Stimulated activated CD8-positive, alpha-beta memory T cell treated with anti-CD3 and anti-CD28 coated beads, Interleukin-4, amount 100 ng/mL, for 4 hours (primary cell): ENCODE data around the gene KRTAP9-1.
"Not testable (repeated sequence)": the region's sequence is repeated elsewhere in the genome, so short reads cannot be mapped to it uniquely, and the experiment has no call there.

Experiments used
- DNase-seq, 2 donors: peaks; one replicate each; pipeline ENCODE4 v3.0.0-alpha.2; 2020; ENCODE audit warnings: low read depth in 2 of 2, low spot score in 1 of 2

Gene KRTAP9-1

DNA sequence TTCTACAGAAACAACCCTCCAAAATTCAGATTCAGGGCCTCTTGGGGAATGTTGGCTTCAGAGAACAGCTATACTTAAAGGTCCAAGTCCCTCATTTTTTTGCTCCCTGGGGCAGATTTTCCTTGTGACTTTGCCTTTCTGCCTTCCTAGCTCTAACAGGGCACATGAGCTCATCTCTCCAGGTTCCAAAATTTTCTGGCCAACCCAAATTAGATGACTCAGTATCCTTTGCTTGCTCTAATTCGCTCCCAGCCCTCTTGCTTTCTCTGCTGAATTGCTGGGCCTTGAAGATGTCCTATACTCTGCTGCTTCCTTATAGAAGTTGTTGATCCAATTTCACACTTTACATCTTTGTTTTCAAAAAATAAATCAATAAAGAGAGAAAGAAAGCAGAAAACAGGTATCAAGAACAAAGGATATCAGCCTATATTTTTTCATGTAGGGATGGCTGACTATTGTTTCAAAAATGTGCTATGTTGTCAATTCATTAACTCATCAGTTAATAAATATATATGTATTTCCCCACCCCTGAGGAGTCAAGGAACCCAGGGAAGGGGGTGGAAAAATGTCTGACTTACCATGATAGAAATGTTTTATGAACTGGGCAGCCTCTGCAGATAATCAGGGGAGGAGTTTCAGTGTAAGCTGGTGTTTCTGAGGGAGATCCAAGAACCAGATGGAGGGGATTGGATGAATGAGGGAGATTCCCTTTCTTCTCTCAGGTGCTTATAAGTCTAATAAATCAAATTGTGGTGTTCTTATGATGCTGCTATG, 10.7 kb upstream of the KRTAP9-1 start:
- no peak for DNase-seq

DNA sequence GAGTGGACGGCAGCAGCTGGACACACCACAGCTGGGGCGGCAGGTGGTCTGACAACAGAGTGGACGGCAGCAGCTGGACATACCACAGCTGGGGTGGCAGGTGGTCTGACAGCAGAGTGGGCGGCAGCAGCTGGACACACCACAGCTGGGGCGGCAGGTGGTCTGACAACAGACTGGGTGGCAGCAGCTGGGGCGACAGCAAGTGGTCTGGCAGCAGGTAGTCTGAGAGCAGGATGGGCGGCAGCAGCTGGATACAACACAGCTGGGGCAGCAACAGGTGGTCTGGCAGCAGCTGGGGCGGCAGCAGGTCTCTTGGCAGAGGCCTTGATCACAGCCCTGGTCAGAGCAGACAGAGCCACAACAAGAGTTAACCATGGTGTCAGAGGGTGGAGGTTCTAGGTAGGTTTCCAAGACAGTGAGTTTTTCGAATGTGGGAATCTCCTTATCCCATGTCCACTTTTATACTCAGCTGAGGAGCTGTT, 5.2 kb upstream of the KRTAP9-1 start, which contains the start of gene KRTAP4-1:
KRTAP4-1 (minus strand) TSS at position 432 of the 482 bp plus-strand sequence; CDS start at position 375, 57 bp downstream.
- DNase-seq, result no peak

DNA sequence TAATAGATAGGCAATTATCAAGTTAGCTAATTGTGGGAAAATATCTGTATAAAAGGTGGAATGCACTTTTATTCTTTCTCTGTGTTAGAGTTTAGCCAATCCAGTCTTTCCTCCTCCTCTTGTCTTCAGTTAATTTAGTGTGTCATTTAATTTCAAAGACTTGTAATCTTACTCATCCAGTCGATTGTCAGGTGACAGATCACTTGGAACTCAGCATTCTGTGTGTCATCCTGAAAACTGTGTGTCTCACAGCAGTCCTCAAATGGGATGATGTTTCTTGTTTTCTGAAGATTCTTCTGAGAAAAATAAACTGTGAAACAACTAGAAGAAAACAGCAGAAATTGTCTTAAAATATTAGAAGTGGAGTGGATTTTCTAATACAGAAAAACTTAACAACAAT, 4.7 kb upstream of the KRTAP9-1 start:
- no peak for DNase-seq

DNA sequence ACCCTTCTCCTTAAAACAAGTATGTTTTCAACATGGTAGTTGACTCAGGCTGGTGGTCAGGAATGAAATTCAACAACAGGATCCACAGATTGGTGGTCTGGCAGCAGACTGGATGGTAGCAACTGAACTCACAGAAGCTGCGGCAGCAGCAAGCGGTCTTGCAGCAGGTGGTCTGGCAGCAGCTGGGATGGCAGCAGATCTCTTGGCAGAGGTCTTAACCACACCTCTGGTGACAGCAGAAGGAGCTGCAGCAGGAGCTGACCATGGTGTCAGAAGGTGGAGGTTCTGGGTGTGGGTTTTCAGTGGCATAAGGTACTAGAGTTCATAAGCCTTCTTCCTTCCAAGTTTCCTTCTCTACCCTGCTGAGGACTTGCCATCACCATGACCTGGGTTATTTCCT, 2.8 kb upstream of the KRTAP9-1 start:
- no peak for DNase-seq

DNA sequence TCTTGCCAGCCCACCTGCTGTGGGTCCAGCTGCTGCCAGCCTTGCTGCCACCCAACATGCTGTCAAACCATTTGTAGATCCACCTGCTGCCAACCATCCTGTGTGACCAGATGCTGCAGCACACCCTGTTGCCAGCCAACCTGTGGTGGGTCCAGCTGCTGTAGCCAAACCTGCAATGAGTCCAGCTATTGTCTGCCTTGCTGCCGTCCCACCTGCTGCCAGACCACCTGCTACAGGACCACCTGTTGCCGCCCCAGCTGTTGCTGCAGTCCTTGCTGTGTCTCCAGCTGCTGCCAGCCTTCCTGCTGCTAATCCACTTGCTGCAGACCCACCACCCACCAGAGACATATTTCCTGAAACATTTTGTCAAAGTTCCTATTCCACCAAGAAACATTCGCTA, 641 bp downstream of the KRTAP9-1 start:
- DNase-seq, result no peak

DNA sequence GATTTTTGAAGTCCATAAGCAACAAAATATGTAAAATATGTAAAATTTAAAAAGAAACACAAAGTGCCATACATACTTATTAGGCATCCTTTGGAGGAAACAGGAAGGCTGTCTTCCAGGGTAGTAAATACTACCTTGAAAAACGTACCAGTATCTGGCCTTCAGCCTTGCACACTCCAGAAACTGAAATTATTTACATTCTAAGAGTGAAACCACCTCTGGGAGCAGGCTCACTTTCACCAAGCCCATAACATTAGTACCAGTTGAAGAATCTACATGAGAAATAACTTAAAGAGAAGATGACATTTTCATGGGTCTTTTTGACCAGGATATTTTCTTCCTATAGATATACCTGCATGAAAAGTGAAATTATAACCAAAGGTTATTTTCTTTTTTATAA, 6.4 kb downstream of the KRTAP9-1 start:
- DNase-seq, result no peak

DNA sequence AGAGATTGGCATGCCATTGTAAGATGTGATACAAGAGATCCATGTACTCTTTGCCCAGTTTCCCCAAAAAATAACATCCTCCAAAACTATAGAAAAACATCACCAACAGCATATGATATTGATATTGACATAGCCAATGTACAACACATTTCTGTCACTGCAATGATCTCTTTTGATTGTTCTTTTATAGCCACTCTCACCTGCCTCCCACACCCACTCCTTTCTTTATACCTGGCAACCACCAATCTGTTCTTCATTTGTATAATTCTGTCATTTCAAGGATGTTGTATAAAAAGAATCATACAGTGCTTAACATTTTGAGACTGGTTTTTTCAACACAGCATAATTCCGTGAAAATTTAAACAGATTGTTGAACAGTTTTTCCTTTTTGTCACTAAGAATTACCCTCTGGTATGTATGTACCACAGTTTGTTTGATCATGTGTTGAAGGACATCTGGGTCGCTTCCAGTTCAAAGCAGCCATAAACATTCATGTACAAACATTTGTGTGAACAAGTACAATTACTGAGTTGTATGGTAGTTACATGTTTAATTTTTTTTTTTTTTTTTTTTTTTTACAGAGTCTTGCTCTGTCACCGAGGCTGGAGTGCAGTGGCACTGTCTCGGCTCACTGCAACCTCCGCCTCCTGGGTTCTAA, 9.9 kb downstream of the KRTAP9-1 start:
- no peak for DNase-seq

DNA sequence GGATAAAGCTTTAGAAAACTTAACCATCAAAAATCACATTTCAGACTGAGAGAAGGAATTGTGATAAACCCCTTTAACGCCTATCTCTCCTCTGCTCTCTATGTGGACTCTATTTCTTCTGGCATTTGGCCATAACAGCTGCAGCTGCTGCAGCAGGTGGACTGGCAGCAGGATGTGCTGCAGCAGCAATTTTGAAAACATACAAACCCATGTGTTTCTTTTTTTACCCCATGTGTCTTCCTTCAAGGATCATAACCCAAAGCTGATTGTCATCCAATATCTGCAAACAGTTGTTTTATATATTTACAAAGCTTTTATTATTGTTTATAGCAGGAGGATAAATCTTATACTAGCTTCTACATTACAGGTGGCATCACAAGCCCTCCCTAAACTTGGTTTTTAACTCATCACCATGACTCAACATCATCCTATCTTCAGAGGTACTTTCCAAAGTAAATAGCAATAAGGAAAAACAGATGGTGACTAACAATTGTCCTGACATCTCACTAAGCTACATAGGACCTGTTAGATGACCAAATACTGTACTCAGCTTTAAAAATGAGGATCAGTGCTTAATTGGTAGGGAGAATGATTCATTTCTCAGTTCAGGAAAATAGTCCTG, 22.3 kb downstream of the KRTAP9-1 start:
- DNase-seq, result no peak

DNA sequence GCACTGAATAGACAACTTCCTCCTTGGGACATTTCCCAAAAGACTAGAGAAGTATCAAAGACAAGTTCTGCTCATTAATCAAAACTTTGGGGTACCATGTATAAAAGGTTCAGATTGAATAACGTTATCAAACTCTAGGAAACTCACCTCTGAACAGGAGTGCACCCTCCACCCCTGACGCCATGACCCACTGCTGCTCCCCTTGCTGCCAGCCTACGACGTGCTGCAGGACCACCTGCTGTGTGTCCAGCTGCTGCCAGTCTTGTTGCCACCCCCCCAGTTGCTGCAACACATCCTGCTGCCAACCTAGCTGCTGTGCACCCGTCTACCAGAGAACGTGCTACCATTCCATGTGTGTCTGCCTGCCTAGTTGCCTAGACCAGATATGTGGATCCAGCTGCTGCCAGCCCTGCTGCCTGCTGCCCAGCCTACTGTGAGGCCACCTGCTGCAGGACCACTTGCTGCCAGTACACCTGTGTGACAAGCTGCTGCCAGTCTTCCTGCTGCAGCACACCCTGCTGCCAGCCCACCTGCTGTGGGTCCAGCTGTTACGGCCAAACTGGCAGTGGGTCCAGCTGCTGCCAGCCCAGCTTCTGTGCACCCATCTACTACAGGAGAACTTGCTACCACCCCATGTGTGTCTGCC, 23.0 kb downstream of the KRTAP9-1 start:
- DNase-seq, result no peak

DNA sequence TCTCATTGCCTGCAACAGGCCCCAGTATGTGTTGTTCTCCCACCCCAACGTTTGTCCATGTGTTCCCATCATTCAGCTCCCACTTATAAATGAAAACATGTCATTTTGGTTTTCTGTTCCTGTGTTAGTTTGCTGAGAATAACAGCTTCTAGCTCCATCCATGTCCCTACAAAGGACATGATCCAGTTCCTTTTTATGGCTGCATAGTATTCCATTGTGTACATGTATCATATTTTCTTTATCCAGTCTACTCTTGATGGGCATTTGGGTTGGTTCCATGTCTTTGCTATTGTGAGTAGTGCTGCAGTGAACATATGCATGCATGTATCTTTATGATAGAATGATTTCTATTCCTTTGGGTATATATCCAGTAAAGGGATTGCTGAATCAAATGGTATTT, 26.0 kb downstream of the KRTAP9-1 start:
- DNase-seq, result no peak

DNA sequence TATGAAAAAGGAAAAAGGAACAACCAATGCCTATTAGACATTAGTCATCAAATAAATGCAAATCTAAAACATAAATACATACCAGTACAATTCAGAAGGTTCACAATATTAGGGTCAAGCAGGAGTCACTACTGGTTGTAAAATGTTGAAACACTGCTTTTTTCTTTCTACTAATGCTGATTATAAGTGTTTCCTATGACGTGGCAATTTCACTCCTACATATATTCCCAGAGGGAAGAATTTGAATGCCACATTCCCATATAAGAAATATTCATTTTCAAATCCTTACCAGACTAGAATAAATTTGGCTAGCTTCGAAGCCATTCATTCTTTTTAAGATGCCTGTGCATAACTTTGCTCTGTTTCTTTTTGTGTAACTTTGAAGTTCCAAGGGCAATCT, 34.1 kb downstream of the KRTAP9-1 start:
- no peak for DNase-seq

DNA sequence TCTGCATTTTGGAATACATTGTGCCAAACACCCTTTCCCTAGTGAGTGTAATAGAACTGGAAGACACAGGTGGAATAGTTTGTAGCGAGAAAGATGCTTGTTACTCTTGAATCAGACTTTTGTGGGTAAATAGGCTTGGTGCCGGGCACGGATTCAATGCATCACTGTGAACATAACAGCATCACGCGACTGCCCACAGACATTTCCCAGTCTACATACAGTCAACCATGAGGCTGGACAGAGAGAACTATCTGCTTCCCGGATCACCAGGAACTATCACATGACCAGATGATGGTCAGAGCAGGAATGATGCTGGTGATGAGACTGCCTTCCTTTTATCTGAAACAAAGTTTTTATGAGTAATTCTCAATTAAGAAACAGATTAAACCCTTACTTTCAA, 36.4 kb downstream of the KRTAP9-1 start:
- no peak for DNase-seq

DNA sequence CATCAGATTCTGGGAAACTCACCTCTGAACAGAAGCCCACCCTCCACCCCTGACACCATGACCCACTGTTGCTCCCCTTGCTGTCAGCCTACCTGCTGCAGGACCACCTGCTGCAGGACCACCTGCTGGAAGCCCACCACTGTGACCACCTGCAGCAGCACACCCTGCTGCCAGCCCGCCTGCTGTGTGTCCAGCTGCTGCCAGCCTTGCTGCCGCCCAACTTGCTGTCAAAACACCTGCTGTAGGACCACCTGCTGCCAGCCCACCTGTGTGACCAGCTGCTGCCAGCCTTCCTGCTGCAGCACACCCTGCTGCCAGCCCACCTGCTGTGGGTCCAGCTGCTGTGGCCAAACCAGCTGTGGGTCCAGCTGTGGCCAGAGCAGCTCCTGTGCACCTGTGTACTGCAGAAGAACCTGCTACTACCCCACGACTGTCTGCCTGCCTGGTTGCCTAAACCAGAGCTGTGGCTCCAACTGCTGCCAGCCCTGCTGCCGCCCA, 37.0 kb downstream of the KRTAP9-1 start, which contains the start of gene KRTAP9-2:
KRTAP9-2 (plus strand) TSS at position 51 of the 498 bp plus-strand sequence; CDS start at position 58, 7 bp downstream.
- not testable (repeated sequence) for DNase-seq

DNA sequence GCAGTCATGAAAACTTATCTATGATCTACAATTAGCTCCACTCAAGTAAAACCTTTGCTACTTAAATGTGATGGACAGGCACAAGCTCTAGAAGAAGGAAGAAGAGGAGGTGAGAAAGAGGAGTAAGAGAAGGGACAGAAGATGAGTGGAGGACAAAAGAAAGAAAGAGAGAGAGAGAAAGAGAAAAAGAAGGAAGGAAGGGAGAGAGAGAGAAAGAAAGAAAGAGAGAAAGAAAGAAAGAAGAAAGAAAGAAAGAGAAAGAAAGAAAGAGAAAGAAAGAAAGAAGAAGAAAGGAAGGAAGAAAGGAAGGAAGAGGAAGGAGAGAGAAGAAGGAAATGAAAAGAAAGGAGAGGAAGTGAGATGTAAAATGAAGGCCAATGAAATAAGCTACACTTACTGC, 40.4 kb downstream of the KRTAP9-1 start:
- DNase-seq, result no peak

DNA sequence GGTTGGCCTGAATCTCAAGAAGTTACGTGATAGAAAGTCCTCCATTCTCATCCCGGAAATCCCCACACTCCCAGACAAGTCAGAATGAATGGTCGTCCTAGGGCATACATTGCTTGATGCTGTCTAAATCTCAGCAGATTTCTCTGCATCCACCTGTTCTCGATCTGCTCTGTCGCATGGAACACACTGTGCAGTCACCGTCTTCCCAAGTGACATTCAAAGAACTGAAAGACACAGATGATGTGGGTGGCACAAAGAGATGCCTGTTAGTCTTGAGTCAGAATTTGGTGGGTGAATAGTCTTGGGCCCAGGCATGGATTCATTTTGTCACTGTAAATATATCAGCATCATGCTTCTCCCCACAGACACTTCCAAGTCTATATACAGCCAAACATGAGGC, 42.0 kb downstream of the KRTAP9-1 start:
- DNase-seq, result no peak

DNA sequence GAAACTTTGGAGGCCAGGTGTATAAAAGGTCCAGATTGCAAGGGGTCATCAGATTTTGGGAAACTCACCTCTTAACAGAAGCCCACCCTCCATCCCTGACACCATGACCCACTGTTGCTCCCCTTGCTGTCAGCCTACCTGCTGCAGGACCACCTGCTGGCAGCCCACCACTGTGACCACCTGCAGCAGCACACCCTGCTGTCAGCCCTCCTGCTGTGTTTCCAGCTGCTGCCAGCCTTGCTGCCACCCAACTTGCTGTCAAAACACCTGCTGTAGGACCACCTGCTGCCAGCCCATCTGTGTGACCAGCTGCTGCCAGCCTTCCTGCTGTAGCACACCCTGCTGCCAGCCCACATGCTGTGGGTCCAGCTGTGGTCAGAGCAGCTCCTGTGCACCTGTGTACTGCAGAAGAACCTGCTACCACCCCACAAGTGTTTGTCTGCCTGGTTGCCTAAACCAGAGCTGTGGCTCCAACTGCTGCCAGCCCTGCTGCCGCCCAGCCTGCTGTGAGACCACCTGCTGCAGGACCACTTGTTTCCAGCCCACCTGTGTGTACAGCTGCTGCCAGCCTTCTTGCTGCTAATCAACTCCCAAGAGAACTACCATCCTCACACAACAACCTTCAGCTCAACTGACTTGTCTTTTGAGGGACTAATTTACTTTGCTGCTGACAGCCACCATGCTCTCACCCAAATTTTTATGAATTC, 42.9 kb downstream of the KRTAP9-1 start, which contains the start of gene KRTAP9-3:
KRTAP9-3 (plus strand) TSS at position 51 of the 707 bp plus-strand sequence; CDS start at position 104, 53 bp downstream.
- DNase-seq, result not testable (repeated sequence)

DNA sequence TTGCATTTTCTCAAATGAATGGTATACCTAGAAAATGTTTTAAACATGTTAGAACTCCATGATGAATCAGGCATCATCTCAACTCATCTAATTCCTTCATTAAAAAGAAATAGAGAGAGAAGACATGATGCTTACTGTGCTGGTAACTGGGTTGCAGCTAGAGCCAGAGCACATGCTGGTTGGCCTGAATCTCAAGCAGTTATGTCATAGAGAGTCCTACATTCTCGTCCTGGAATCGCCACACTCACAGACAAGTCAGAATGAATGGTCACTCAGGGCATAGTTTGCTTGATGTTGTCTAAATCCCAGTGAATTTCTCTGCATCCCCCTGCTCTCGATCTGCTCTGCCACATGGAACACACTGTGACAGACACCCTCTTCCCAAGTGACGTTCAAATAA, 47.4 kb downstream of the KRTAP9-1 start:
- not testable (repeated sequence) for DNase-seq

DNA sequence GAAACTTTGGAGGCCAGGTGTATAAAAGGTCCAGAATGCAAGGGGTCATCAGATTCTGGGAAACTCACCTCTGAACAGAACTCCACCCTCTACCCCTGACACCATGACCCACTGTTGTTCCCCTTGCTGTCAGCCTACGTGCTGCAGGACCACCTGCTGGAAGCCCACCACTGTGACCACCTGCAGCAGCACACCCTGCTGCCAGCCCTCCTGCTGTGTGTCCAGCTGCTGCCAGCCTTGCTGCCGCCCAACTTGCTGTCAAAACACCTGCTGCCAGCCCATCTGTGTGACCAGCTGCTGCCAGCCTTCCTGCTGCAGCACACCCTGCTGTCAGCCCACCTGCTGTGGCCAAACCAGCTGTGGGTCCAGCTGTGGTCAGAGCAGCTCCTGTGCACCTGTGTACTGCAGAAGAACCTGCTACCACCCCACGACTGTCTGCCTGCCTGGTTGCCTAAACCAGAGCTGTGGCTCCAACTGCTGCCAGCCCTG, 48.3 kb downstream of the KRTAP9-1 start, which contains the start of gene KRTAP9-8:
KRTAP9-8 (plus strand) TSS at position 51 of the 489 bp plus-strand sequence; CDS start at position 104, 53 bp downstream.
- DNase-seq, result not testable (repeated sequence)
